T-helper 17 cell (primary cell): ENCODE data around the gene KRTAP3-1. TPM values are rescaled to one million over a fixed set of nuclear protein-coding genes. Genes with fewer than 3 reads are reported as not detected.

ENCODE experiments used
- ATAC-seq: fragments of 150-1000 bp; cut with Tn5 transposase; 2 replicates; pipeline ENCODE4 v1.10.0; 2021; ENCODE audit warnings: mild to moderate bottlenecking, moderate library complexity
- DNase-seq, 3 donors: peaks; one replicate each; pipeline versions ENCODE4 v3.0.0 to v3.0.0-alpha.2; 2020 to 2021
- H3K9me3 ChIP-seq: one replicate; pipeline ENCODE4 v1.7.0; 2013; ENCODE audit warnings: low read length, mild to moderate bottlenecking; ENCODE audit not compliant: control insufficient read depth, poor library complexity, severe bottlenecking
- H3K27ac Mint-ChIP-seq: one replicate; pipeline ENCODE4 v1.8.0; 2022; ENCODE audit warnings: mild to moderate bottlenecking, moderate library complexity, mixed read lengths
- H3K27me3 Mint-ChIP-seq: one replicate; pipeline ENCODE4 v1.8.0; 2022; ENCODE audit warnings: mixed read lengths
- H3K36me3 Mint-ChIP-seq: one replicate; pipeline ENCODE4 v1.8.0; 2022; ENCODE audit warnings: low read depth, mixed read lengths
- H3K4me1 Mint-ChIP-seq: one replicate; pipeline ENCODE4 v1.8.0; 2022; ENCODE audit warnings: mild to moderate bottlenecking, mixed read lengths
- H3K4me3 Mint-ChIP-seq: one replicate; pipeline ENCODE4 v1.8.0; 2022; ENCODE audit warnings: mild to moderate bottlenecking, moderate library complexity, mixed read lengths
- total RNA-seq, 4 donors: library from RNA in 2 of 4; stranded (reverse) in 2 of 4; gene quantifications; one replicate each; pipeline ENCODE4 v1.2.3 and lab custom pipeline; 2022 to 2026

Gene KRTAP3-1
- total RNA-seq, 2 donors from 2014 or later: not detected

DNA sequence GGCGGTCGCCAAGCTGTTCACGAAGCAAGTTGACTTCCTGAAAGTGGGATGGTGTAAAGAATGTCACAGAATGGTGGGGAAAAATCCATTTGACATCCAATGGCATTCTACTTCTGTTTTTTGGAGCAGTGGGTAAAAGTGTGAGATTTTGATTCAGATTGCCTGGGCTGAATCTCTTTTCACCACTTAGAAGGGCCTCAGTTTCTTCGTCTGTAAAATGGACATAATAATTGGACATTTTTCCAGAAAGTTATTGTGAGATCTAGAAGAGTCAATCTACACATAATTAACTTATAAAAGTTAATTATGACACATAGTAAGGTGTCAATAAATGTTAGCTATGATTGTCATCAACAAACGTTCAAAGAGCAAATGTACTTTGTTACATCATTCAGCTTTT lies 27.8 kb downstream of the KRTAP3-1 start:
- peaks cover 5% of the 10 kb centered on the region for H3K36me3 Mint-ChIP-seq
- H3K4me1 Mint-ChIP-seq: peaks cover 2% of the 10 kb centered on the region
- H3K27ac Mint-ChIP-seq: no peak overlapping the region
- H3K4me3 Mint-ChIP-seq: no peak overlapping the region
- DNase-seq: no peak
- no peak for ATAC-seq
- peaks cover 48% of the 10 kb centered on the region for H3K27me3 Mint-ChIP-seq
- no peaks in the 10 kb centered on the region for H3K9me3 ChIP-seq

DNA sequence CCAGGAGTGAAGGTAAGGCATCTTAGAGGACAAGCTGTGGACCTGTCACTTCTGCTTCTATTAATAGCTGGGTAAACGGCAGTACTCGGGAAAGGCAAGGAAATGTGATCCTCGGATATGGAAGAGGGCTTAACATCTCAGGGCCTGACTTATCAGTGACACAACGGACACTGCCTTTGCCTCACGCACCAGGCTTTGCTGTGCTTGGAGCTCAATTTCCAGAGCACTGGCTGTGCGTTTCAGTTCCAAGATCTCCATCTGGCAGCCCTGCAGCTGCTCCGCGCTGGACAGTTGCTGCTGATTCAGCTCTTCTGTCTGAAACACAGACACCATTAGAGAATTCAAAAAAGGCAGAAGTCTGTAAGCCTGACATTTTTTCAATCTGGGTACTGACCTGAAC lies 28.3 kb downstream of the KRTAP3-1 start:
- peaks cover 2% of the 10 kb centered on the region for H3K4me1 Mint-ChIP-seq
- no peak for ATAC-seq
- peaks cover 48% of the 10 kb centered on the region for H3K27me3 Mint-ChIP-seq
- H3K36me3 Mint-ChIP-seq: peaks cover 5% of the 10 kb centered on the region
- no peak overlapping the region for H3K4me3 Mint-ChIP-seq
- no peaks in the 10 kb centered on the region for H3K9me3 ChIP-seq
- no peak overlapping the region for H3K27ac Mint-ChIP-seq
- no peak for DNase-seq

DNA sequence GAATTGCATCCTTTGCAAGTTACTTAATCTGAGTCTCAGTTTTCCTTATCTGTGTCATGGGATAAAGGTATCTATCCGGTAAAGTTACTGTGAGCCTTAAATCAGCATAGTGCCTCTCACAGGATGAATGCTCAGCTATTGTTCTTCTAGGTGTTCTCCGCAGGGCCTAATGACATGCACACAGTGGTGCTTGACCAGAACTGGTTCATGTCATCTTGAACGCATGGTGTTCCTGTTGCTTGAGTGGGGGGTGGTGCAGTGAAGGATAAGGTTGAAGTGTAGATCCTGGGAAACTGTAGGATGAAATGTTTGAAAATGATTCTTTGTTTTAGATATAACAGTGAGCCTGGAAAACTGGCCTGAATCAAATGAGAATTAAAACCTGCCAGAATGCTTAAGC lies 28.8 kb downstream of the KRTAP3-1 start:
- no peak overlapping the region for H3K27ac Mint-ChIP-seq
- ATAC-seq (no peak), DNase-seq (no peak)
- H3K4me1 Mint-ChIP-seq: peaks cover 2% of the 10 kb centered on the region
- H3K9me3 ChIP-seq: no peaks in the 10 kb centered on the region
- H3K36me3 Mint-ChIP-seq: peaks cover 5% of the 10 kb centered on the region
- no peak overlapping the region for H3K4me3 Mint-ChIP-seq
- H3K27me3 Mint-ChIP-seq: peaks cover 52% of the 10 kb centered on the region

DNA sequence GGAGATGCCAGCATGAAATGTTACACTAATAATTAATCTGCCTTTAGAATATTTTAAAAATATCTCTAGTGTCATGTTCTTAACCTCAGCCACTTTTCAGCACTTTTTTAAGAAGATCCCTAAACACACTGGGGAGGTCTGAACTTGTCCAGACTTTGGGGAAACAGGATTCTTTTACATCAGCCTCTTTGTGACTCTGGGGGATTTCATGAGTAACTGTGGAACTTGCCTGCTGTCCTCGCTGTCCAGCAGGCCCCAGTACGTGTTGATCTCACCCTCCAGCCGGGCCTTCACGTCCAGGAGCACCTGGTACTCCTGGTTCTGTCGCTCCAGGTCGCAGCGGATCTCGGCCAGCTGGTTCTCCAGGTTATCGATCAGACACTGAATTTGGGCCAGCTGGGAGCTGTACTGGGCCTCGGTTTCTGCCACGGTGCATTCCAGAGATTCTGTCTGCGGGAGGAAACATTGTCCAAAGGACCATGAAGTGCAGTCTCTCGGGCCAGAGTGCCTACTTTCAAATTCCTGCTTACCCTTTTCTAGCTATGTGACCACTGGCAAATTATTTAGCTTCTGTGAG lies 30.3 kb downstream of the KRTAP3-1 start:
- Mint-ChIP-seq H3K27me3 (peaks cover 44% of the 10 kb centered on the region), H3K36me3 (peaks cover 5% of the 10 kb centered on the region), H3K27ac (no peak overlapping the region), H3K4me3 (no peak overlapping the region), H3K4me1 (peaks cover 2% of the 10 kb centered on the region)
- no peaks in the 10 kb centered on the region for H3K9me3 ChIP-seq
- ATAC-seq: no peak
- DNase-seq: no peak

GRCh38 chr17:40975516-40975915 lies 33.4 kb downstream of the KRTAP3-1 start:
- DNase-seq (no peak), ATAC-seq (no peak)
- Mint-ChIP-seq H3K4me1 (peaks cover 2% of the 10 kb centered on the region), H3K27ac (no peak overlapping the region), H3K4me3 (no peak overlapping the region), H3K36me3 (peaks cover 5% of the 10 kb centered on the region), H3K27me3 (peaks cover 38% of the 10 kb centered on the region)
- H3K9me3 ChIP-seq: no peaks in the 10 kb centered on the region

GRCh38 chr17:40974366-40974765 lies 34.6 kb downstream of the KRTAP3-1 start:
- Mint-ChIP-seq H3K4me1 (no peaks in the 10 kb centered on the region), H3K36me3 (peaks cover 3% of the 10 kb centered on the region), H3K27me3 (peaks cover 35% of the 10 kb centered on the region), H3K4me3 (no peak overlapping the region), H3K27ac (no peak overlapping the region)
- ATAC-seq: no peak
- no peaks in the 10 kb centered on the region for H3K9me3 ChIP-seq
- DNase-seq: no peak

- peaks cover 6% of the 10 kb centered on the region for H3K27me3 Mint-ChIP-seq
- H3K36me3 Mint-ChIP-seq: no peaks in the 10 kb centered on the region
- no peak for DNase-seq
- H3K4me1 Mint-ChIP-seq: no peaks in the 10 kb centered on the region
- H3K4me3 Mint-ChIP-seq: no peak overlapping the region
- no peak for ATAC-seq
- no peak overlapping the region for H3K27ac Mint-ChIP-seq
- H3K9me3 ChIP-seq: no peaks in the 10 kb centered on the region
These were observed 41.3 kb downstream of the KRTAP3-1 start for GRCh38 chr17:40967582-40967981.

DNA sequence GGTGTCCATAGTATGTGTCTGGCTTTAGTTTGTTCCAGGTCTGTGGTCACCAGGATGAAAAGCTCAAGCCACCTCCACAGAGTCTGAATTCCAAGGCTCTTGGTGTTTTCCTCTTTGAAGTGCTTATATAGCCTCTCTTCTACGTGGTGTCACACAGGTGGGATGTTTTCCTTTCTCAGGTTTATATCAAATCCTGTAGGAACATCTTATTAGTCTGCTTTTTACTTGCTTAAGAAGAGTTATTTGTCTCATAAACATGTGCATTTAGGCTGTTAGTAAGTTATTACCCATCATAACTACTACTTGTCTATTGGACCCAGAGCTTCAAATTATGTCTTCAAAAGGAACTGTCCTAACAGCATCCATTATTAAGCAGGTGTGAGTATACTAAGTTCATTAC lies 42.1 kb downstream of the KRTAP3-1 start, which contains the start of gene KRT39:
KRT39 (minus strand) TSS at position 101 of the 400 bp plus-strand sequence; CDS start at position 9, 92 bp downstream.
- no peaks in the 10 kb centered on the region for H3K4me1 Mint-ChIP-seq
- no peak within 1 kb of the TSS for H3K27ac Mint-ChIP-seq
- H3K36me3 Mint-ChIP-seq: no peaks in the 10 kb centered on the region
- DNase-seq (no peak), ATAC-seq (no peak)
- peaks cover 6% of the 10 kb centered on the region for H3K27me3 Mint-ChIP-seq
- no peaks in the 10 kb centered on the region for H3K9me3 ChIP-seq
- no peak within 1 kb of the TSS for H3K4me3 Mint-ChIP-seq

DNA sequence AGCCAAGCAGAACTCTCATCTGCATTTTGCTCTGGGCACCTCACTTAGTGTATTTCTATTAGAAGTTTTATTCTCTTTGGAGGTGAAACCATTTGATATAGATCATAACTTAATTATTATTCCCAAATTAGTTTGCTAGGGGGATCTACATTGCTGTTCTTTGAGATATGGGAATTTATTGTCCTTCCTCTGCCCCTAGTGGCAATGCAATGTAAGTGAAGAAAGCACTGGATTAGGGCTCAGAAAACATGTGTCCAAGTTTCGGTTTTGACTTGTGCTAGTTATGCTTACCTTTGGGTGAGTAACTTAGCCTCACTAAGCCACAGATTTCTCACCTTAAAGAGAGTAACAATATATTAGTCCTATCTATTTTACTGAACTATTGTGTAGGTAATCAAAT lies 45.1 kb downstream of the KRTAP3-1 start:
- H3K4me3 Mint-ChIP-seq: no peak overlapping the region
- DNase-seq (no peak), ATAC-seq (peak; percentile 56)
- peaks cover 21% of the 10 kb centered on the region for H3K27me3 Mint-ChIP-seq
- no peaks in the 10 kb centered on the region for H3K9me3 ChIP-seq
- H3K27ac Mint-ChIP-seq: no peak overlapping the region
- no peaks in the 10 kb centered on the region for H3K4me1 Mint-ChIP-seq
- H3K36me3 Mint-ChIP-seq: no peaks in the 10 kb centered on the region

- no peak overlapping the region for H3K4me3 Mint-ChIP-seq
- no peak overlapping the region for H3K27ac Mint-ChIP-seq
- no peaks in the 10 kb centered on the region for H3K36me3 Mint-ChIP-seq
- peaks cover 31% of the 10 kb centered on the region for H3K27me3 Mint-ChIP-seq
- ATAC-seq (no peak), DNase-seq (no peak)
- H3K9me3 ChIP-seq: no peaks in the 10 kb centered on the region
- H3K4me1 Mint-ChIP-seq: no peaks in the 10 kb centered on the region
These were observed 46.8 kb downstream of the KRTAP3-1 start for GRCh38 chr17:40962059-40962561.

- no peak overlapping the region for H3K27ac Mint-ChIP-seq
- H3K4me3 Mint-ChIP-seq: no peak overlapping the region
These were observed 47.3 kb downstream of the KRTAP3-1 start for GRCh38 chr17:40961591-40961990.

DNA sequence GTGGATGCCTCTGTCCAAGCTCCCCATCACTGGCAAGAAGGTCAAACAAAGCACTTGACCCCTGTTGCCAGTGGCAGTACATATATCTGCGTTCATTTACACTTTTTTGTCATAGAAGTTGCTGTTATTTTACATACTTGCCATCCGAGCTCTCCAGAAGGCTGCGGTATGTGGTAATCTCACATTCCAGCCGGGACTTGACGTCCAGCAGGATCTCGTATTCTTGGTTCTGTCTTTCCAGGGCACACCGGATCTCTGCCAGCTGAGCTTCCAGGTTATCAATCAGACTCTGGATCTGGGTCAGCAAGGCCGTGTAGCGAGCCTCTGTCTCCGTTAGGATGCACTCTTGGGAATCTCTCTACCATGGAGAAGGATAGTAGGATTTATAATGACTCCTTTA lies 48.8 kb downstream of the KRTAP3-1 start:
- ATAC-seq: no peak
- peaks cover 49% of the 10 kb centered on the region for H3K27me3 Mint-ChIP-seq
- no peaks in the 10 kb centered on the region for H3K9me3 ChIP-seq
- H3K4me1 Mint-ChIP-seq: peaks cover 2% of the 10 kb centered on the region
- H3K36me3 Mint-ChIP-seq: no peaks in the 10 kb centered on the region
- no peak overlapping the region for H3K4me3 Mint-ChIP-seq
- no peak for DNase-seq
- H3K27ac Mint-ChIP-seq: no peak overlapping the region

More at GRCh38 chr17:40961591-40961990, 47.3 kb downstream of the KRTAP3-1 start:
- no peak for ATAC-seq
- H3K9me3 ChIP-seq: no peaks in the 10 kb centered on the region
- H3K27me3 Mint-ChIP-seq: peaks cover 35% of the 10 kb centered on the region
- DNase-seq: no peak
- no peaks in the 10 kb centered on the region for H3K36me3 Mint-ChIP-seq
- peaks cover 2% of the 10 kb centered on the region for H3K4me1 Mint-ChIP-seq
